WTC11 (cell line): ENCODE results near the gene NUDCD2. TPM values are rescaled to one million over a fixed set of nuclear protein-coding genes. Genes with fewer than 3 reads are reported as not detected.
A peak's percentile ranks its signal among the peaks of the same experiment; 100 is the strongest.

Experiments used
- ATAC-seq: fragments of 200-7000 bp; cut with Tn5 transposase; 2 replicates; pipeline ENCODE4 v1.10.0; 2021; ENCODE audit warnings: mild to moderate bottlenecking, moderate library complexity
- CTCF ChIA-PET: fragments of 300-600 bp; sonication (Branson Sonifier 250); formaldehyde crosslinking; loops from one replicate; lab custom pipeline; 2021; ENCODE audit warnings: antibody characterized with exemption; lab: Charles Lee
- POLR2A ChIA-PET: fragments of 350-600 bp; sonication (Branson Sonifier 250); formaldehyde crosslinking; loops from one replicate; lab custom pipeline; 2021; ENCODE audit warnings: antibody characterized with exemption; lab: Charles Lee
- DNase-seq: peaks from one replicate; pipeline ENCODE4 v3.0.0; 2021; ENCODE audit warnings: low spot score
- H3K27ac Mint-ChIP-seq: 2 replicates; pipeline ENCODE4 v1.8.0; 2021; ENCODE audit warnings: mixed read lengths
- H3K27me3 Mint-ChIP-seq: 2 replicates; pipeline ENCODE4 v1.8.0; 2021; ENCODE audit warnings: low read depth, mild to moderate bottlenecking, moderate library complexity, mixed read lengths
- H3K36me3 Mint-ChIP-seq: 2 replicates; pipeline ENCODE4 v1.8.0; 2021; ENCODE audit warnings: mixed read lengths
- H3K4me1 Mint-ChIP-seq: 2 replicates; pipeline ENCODE4 v1.8.0; 2022; ENCODE audit warnings: mixed read lengths
- H3K4me3 Mint-ChIP-seq: 2 replicates; pipeline ENCODE4 v1.8.0; 2021; ENCODE audit warnings: mild to moderate bottlenecking, moderate library complexity, mixed read lengths
- H3K9me3 Mint-ChIP-seq: 2 replicates; pipeline ENCODE4 v1.8.0; 2021; ENCODE audit warnings: mixed read lengths
- AR ChIP-seq: fragments of 250-450 bp; sonication (Bioruptor Pico); IDR thresholded peaks from 2 replicates; pipeline ENCODE4 v1.9.0; 2021; ENCODE audit warnings: mild to moderate bottlenecking
- EMX1 ChIP-seq: fragments of 250-450 bp; sonication (Bioruptor Pico); IDR thresholded peaks from 2 replicates; pipeline ENCODE4 v1.8.0; 2021; ENCODE audit warnings: mild to moderate bottlenecking
- GTF2I ChIP-seq: fragments of 250-450 bp; sonication (Bioruptor Pico); conservative IDR thresholded peaks from 2 replicates; pipeline ENCODE4 v1.4.0; 2021; ENCODE audit warnings: mild to moderate bottlenecking
- JUN ChIP-seq: sonication (generic); formaldehyde crosslinking; IDR thresholded peaks from 2 replicates; pipeline ENCODE4 v1.8.0; 2023; ENCODE audit warnings: mild to moderate bottlenecking, missing genetic modification reagents
- NR3C1 ChIP-seq: sonication (generic); formaldehyde crosslinking; conservative IDR thresholded peaks from 2 replicates; pipeline ENCODE4 v1.8.1; 2023; ENCODE audit warnings: low read depth, mild to moderate bottlenecking, missing genetic modification reagents
- TEAD1 ChIP-seq: sonication (generic); formaldehyde crosslinking; IDR thresholded peaks from 2 replicates; pipeline ENCODE4 v1.8.0; 2022; ENCODE audit warnings: mild to moderate bottlenecking, missing genetic modification reagents
- USF2 ChIP-seq: sonication (generic); formaldehyde crosslinking; IDR thresholded peaks from 2 replicates; pipeline ENCODE4 v1.8.1; 2023; ENCODE audit warnings: mild to moderate bottlenecking, missing genetic modification reagents, moderate library complexity
- ZNF416 ChIP-seq: fragments of 250-450 bp; sonication (Bioruptor Pico); IDR thresholded peaks from 2 replicates; pipeline ENCODE4 v1.9.0; 2021; ENCODE audit warnings: mild to moderate bottlenecking, inconsistent platforms
- total RNA-seq: library from RNA; stranded (reverse); gene quantifications from 3 replicates; pipeline ENCODE4 v1.2.3, GENCODE V29; 2021
- TF ChIP-seq, protein P1 (sequence below): sonication (generic); formaldehyde crosslinking; IDR thresholded peaks from 2 replicates; pipeline ENCODE4 v1.8.1; 2023; ENCODE audit warnings: mild to moderate bottlenecking, missing genetic modification reagents, borderline replicate concordance
- TF ChIP-seq, protein P2 (sequence below): sonication (generic); formaldehyde crosslinking; IDR thresholded peaks from 2 replicates; pipeline ENCODE4 v1.8.0; 2022; ENCODE audit warnings: missing genetic modification reagents
- TF ChIP-seq, protein P3 (sequence below): fragments of 200-600 bp; IDR thresholded peaks from 2 replicates; pipeline ENCODE4 v1.8.0; 2022; ENCODE audit warnings: antibody characterized with exemption

Gene NUDCD2
- total RNA-seq, 1 experiment from 2014 or later = 73.4 TPM

- DNase-seq (no peak), ATAC-seq (no peak)
- Mint-ChIP-seq H3K9me3 (no peaks in the 10 kb centered on the region), H3K36me3 (peaks cover 4% of the 10 kb centered on the region), H3K4me1 (peaks cover 42% of the 10 kb centered on the region), H3K27ac (peak overlapping the region; percentile 98), H3K27me3 (no peaks in the 10 kb centered on the region), H3K4me3 (peak overlapping the region; percentile 97)
- POLR2A ChIA-PET = interaction anchor here (0.6 to 4.7 kb wide), 5 partner anchors 15 to 67 kb away, joined by 3 to 77 read pairs (median 8); partner anchors contain the start of genes CCNG1, HMMR and NUDCD2
- TF ChIP-seq USF2 (CRISPR knock-in tag) = peak; percentile 40
- TF ChIP-seq, protein P1, sequence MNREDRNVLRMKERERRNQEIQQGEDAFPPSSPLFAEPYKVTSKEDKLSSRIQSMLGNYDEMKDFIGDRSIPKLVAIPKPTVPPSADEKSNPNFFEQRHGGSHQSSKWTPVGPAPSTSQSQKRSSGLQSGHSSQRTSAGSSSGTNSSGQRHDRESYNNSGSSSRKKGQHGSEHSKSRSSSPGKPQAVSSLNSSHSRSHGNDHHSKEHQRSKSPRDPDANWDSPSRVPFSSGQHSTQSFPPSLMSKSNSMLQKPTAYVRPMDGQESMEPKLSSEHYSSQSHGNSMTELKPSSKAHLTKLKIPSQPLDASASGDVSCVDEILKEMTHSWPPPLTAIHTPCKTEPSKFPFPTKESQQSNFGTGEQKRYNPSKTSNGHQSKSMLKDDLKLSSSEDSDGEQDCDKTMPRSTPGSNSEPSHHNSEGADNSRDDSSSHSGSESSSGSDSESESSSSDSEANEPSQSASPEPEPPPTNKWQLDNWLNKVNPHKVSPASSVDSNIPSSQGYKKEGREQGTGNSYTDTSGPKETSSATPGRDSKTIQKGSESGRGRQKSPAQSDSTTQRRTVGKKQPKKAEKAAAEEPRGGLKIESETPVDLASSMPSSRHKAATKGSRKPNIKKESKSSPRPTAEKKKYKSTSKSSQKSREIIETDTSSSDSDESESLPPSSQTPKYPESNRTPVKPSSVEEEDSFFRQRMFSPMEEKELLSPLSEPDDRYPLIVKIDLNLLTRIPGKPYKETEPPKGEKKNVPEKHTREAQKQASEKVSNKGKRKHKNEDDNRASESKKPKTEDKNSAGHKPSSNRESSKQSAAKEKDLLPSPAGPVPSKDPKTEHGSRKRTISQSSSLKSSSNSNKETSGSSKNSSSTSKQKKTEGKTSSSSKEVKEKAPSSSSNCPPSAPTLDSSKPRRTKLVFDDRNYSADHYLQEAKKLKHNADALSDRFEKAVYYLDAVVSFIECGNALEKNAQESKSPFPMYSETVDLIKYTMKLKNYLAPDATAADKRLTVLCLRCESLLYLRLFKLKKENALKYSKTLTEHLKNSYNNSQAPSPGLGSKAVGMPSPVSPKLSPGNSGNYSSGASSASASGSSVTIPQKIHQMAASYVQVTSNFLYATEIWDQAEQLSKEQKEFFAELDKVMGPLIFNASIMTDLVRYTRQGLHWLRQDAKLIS = no peak
- no peak for TF ChIP-seq AR (CRISPR knock-in tag)
- TF ChIP-seq GTF2I (CRISPR knock-in tag) = no peak
- TF ChIP-seq, protein P2, sequence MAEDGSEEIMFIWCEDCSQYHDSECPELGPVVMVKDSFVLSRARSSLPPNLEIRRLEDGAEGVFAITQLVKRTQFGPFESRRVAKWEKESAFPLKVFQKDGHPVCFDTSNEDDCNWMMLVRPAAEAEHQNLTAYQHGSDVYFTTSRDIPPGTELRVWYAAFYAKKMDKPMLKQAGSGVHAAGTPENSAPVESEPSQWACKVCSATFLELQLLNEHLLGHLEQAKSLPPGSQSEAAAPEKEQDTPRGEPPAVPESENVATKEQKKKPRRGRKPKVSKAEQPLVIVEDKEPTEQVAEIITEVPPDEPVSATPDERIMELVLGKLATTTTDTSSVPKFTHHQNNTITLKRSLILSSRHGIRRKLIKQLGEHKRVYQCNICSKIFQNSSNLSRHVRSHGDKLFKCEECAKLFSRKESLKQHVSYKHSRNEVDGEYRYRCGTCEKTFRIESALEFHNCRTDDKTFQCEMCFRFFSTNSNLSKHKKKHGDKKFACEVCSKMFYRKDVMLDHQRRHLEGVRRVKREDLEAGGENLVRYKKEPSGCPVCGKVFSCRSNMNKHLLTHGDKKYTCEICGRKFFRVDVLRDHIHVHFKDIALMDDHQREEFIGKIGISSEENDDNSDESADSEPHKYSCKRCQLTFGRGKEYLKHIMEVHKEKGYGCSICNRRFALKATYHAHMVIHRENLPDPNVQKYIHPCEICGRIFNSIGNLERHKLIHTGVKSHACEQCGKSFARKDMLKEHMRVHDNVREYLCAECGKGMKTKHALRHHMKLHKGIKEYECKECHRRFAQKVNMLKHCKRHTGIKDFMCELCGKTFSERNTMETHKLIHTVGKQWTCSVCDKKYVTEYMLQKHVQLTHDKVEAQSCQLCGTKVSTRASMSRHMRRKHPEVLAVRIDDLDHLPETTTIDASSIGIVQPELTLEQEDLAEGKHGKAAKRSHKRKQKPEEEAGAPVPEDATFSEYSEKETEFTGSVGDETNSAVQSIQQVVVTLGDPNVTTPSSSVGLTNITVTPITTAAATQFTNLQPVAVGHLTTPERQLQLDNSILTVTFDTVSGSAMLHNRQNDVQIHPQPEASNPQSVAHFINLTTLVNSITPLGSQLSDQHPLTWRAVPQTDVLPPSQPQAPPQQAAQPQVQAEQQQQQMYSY (CRISPR knock-in tag) = peak; percentile 66
- TF ChIP-seq JUN (CRISPR knock-in tag) = no peak
- no peak; the same call in 1 of the 2 replicates for TF ChIP-seq TEAD1
- no peak for TF ChIP-seq NR3C1 (CRISPR knock-in tag)
- TF ChIP-seq, protein P3, sequence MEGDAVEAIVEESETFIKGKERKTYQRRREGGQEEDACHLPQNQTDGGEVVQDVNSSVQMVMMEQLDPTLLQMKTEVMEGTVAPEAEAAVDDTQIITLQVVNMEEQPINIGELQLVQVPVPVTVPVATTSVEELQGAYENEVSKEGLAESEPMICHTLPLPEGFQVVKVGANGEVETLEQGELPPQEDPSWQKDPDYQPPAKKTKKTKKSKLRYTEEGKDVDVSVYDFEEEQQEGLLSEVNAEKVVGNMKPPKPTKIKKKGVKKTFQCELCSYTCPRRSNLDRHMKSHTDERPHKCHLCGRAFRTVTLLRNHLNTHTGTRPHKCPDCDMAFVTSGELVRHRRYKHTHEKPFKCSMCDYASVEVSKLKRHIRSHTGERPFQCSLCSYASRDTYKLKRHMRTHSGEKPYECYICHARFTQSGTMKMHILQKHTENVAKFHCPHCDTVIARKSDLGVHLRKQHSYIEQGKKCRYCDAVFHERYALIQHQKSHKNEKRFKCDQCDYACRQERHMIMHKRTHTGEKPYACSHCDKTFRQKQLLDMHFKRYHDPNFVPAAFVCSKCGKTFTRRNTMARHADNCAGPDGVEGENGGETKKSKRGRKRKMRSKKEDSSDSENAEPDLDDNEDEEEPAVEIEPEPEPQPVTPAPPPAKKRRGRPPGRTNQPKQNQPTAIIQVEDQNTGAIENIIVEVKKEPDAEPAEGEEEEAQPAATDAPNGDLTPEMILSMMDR = no peak
- TF ChIP-seq EMX1 (CRISPR knock-in tag) = 0 out of 2 replicates have a peak, but pooled peaks have one; percentile 33
- 0 out of 2 replicates have a peak, but pooled peaks have one; percentile 59 for TF ChIP-seq ZNF416
- CTCF ChIA-PET = interaction anchor here (1.0 to 1.1 kb wide), 2 partner anchors 13 to 30 kb away, joined by 3 to 4 read pairs; no protein-coding TSS in a partner anchor
These were observed 44.4 kb upstream of the NUDCD2 start for GRCh38 chr5:163504079-163504931.
